Measurements from ENCODE around the gene GRAP2. TPM values are rescaled to one million over a fixed set of nuclear protein-coding genes. Genes with fewer than 3 reads are reported as not detected.

The GRAP2 gene
- total and polyA plus RNA-seq, 4 donors: 1.9 to 6.9 (median 4.2) TPM

DNA sequence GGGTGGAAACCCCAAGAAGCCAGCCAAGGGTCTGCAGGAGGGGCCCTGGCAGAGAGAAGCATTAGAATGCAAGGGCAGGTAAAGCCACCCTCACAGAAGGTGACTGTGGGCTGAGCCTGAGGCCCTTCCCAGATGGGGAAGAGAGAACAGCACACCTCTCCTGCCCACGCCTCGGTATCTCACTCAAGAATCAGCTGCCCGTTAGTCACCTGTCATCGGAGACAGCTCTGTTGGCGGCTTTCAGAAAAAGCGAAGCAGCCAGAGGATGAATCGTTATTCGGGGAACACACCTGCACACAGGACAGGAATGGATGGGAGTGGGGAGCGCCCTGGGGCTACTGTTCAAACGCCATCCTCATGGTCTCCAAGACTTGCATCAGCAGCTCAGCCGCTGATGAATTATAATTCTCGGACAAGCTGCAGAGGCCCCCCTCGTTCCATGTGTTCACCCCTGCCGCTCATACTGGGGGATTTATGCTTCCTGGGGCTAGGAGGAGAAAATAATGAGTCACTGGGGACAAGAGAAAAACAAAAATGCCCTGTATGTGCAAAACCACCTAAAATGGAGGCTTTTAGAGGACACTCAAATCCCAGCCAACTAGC, 37.7 kb downstream of the GRAP2 start:
- no peaks in the 10 kb centered on the region for H3K36me3 ChIP-seq (ENCODE audit: control insufficient read depth in 4 of 4, insufficient read depth in 4 of 4, low read length in 4 of 4)
- ATAC-seq (ENCODE audit: insufficient read depth, low FRiP score) (no peak), DNase-seq (no peak)
- TF ChIP-seq, protein P1, sequence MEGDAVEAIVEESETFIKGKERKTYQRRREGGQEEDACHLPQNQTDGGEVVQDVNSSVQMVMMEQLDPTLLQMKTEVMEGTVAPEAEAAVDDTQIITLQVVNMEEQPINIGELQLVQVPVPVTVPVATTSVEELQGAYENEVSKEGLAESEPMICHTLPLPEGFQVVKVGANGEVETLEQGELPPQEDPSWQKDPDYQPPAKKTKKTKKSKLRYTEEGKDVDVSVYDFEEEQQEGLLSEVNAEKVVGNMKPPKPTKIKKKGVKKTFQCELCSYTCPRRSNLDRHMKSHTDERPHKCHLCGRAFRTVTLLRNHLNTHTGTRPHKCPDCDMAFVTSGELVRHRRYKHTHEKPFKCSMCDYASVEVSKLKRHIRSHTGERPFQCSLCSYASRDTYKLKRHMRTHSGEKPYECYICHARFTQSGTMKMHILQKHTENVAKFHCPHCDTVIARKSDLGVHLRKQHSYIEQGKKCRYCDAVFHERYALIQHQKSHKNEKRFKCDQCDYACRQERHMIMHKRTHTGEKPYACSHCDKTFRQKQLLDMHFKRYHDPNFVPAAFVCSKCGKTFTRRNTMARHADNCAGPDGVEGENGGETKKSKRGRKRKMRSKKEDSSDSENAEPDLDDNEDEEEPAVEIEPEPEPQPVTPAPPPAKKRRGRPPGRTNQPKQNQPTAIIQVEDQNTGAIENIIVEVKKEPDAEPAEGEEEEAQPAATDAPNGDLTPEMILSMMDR (IDR thresholded peaks at IDR 0.05; ENCODE audit: control extremely low read depth, extremely low read depth): no peak
- no peak overlapping the region for H3K9ac ChIP-seq (ENCODE audit: insufficient read depth in 1 of 2, low read length in 2 of 2)
- no peak overlapping the region for H3K4me3 ChIP-seq
- no peaks in the 10 kb centered on the region for H3K4me1 ChIP-seq (ENCODE audit: control insufficient read depth in 5 of 5, insufficient read depth in 5 of 5, low read length in 5 of 5)
- 85 to 89% methylated on average over 14 of the region's 14 CpGs for WGBS, 2 donors
- no peaks in the 10 kb centered on the region for H3K9me3 ChIP-seq (ENCODE audit: control insufficient read depth in 4 of 4, insufficient read depth in 3 of 4, low read length in 3 of 4)
- H3K27ac ChIP-seq (ENCODE audit: low read depth in 1 of 2, low read length in 1 of 2): no peak overlapping the region
- H3K27me3 ChIP-seq (ENCODE audit: control insufficient read depth in 3 of 3, insufficient read depth in 3 of 3, low read length in 2 of 3): peaks cover 0 to 32% (median 10%) of the 10 kb centered on the region in 3 donors

DNA sequence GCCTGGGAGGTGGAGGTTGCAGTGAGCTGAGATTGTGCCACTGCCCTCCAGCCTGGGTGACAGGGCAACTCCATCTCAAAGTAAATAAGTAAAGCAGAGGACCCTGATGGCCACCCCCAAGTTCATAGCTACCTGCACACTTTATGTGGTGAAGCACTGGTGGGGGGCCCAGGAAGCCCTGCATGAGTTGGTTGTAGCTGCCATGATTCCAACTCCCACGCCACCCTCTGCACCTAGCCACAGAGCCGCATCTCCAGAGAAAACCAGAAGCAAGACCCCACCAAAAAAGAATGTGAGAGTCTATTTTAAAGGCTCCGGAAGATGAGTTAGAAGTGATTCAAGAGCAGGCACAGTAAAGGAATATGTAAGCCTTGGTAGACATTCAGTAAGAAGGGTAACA, 38.9 kb downstream of the GRAP2 start:
- H3K9me3 ChIP-seq (ENCODE audit: control insufficient read depth in 4 of 4, insufficient read depth in 3 of 4, low read length in 3 of 4): no peaks in the 10 kb centered on the region
- no peak overlapping the region for H3K4me3 ChIP-seq
- ATAC-seq (ENCODE audit: insufficient read depth, low FRiP score): no peak
- DNase-seq: no peak
- H3K9ac ChIP-seq (ENCODE audit: insufficient read depth in 1 of 2, low read length in 2 of 2): no peak overlapping the region
- TF ChIP-seq, protein P1 (IDR thresholded peaks at IDR 0.05; ENCODE audit: control extremely low read depth, extremely low read depth): no peak
- WGBS, 2 donors: 97% methylated on average over 3 of the region's 3 CpGs
- no peaks in the 10 kb centered on the region for H3K4me1 ChIP-seq (ENCODE audit: control insufficient read depth in 5 of 5, insufficient read depth in 5 of 5, low read length in 5 of 5)
- H3K27me3 ChIP-seq (ENCODE audit: control insufficient read depth in 3 of 3, insufficient read depth in 3 of 3, low read length in 2 of 3): peaks cover 0 to 27% (median 5%) of the 10 kb centered on the region in 3 donors
- no peaks in the 10 kb centered on the region for H3K36me3 ChIP-seq (ENCODE audit: control insufficient read depth in 4 of 4, insufficient read depth in 4 of 4, low read length in 4 of 4)
- H3K27ac ChIP-seq (ENCODE audit: low read depth in 1 of 2, low read length in 1 of 2): no peak overlapping the region

DNA sequence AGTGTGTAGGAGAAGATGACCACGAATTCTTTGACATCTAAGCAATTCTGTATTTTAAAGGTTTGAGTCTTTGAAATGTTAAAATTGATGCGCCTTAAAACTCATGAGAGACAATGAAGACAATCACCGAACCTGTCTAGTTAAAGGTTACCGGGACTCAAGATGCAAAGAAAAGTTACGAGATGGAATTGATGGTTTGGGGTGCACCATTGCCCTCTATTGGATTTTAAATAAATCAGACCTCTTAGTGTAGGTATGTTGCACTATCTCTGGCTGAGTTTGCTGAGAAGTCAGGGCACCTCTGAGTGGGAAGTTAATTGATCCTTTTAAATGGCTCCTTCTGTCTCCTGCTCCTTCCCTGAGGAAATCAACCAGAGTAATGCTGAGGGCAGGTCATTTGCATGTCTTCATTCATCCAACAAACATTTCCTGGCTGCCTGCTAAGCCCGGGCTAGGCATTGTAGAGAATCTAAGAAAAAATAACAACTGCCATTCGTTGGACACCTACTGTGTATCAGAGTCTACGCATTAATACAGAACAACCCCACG, 39.9 kb downstream of the GRAP2 start:
- no peak for ATAC-seq (ENCODE audit: insufficient read depth, low FRiP score)
- no peak for DNase-seq

More for the DNA sequence above, 39.9 kb downstream of the GRAP2 start:
- H3K4me3 ChIP-seq: no peak overlapping the region
- H3K9me3 ChIP-seq (ENCODE audit: control insufficient read depth in 4 of 4, insufficient read depth in 3 of 4, low read length in 3 of 4): no peaks in the 10 kb centered on the region
- peaks cover 0 to 17% (median 5%) of the 10 kb centered on the region in 3 donors for H3K27me3 ChIP-seq (ENCODE audit: control insufficient read depth in 3 of 3, insufficient read depth in 3 of 3, low read length in 2 of 3)
- WGBS, 2 donors: 71 to 79% methylated on average over 9 of the region's 9 CpGs
- H3K27ac ChIP-seq (ENCODE audit: low read depth in 1 of 2, low read length in 1 of 2): no peak overlapping the region
- no peaks in the 10 kb centered on the region for H3K36me3 ChIP-seq (ENCODE audit: control insufficient read depth in 4 of 4, insufficient read depth in 4 of 4, low read length in 4 of 4)
- H3K9ac ChIP-seq (ENCODE audit: insufficient read depth in 1 of 2, low read length in 2 of 2): no peak overlapping the region
- TF ChIP-seq, protein P1 (IDR thresholded peaks at IDR 0.05; ENCODE audit: control extremely low read depth, extremely low read depth): no peak
- H3K4me1 ChIP-seq (ENCODE audit: control insufficient read depth in 5 of 5, insufficient read depth in 5 of 5, low read length in 5 of 5): no peaks in the 10 kb centered on the region

Data from lung (tissue), 12 donors.